Measurements from ENCODE around the gene FBXO30.

Gene FBXO30, protein sequence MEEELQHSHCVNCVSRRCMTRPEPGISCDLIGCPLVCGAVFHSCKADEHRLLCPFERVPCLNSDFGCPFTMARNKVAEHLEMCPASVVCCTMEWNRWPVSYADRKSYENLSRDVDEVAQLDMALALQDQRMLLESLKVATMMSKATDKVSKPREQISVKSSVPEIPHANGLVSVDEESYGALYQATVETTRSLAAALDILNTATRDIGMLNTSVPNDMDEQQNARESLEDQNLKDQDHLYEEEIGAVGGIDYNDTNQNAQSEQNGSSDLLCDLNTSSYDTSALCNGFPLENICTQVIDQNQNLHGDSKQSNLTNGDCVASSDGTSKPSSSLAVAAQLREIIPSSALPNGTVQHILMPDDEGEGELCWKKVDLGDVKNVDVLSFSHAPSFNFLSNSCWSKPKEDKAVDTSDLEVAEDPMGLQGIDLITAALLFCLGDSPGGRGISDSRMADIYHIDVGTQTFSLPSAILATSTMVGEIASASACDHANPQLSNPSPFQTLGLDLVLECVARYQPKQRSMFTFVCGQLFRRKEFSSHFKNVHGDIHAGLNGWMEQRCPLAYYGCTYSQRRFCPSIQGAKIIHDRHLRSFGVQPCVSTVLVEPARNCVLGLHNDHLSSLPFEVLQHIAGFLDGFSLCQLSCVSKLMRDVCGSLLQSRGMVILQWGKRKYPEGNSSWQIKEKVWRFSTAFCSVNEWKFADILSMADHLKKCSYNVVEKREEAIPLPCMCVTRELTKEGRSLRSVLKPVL

DNA sequence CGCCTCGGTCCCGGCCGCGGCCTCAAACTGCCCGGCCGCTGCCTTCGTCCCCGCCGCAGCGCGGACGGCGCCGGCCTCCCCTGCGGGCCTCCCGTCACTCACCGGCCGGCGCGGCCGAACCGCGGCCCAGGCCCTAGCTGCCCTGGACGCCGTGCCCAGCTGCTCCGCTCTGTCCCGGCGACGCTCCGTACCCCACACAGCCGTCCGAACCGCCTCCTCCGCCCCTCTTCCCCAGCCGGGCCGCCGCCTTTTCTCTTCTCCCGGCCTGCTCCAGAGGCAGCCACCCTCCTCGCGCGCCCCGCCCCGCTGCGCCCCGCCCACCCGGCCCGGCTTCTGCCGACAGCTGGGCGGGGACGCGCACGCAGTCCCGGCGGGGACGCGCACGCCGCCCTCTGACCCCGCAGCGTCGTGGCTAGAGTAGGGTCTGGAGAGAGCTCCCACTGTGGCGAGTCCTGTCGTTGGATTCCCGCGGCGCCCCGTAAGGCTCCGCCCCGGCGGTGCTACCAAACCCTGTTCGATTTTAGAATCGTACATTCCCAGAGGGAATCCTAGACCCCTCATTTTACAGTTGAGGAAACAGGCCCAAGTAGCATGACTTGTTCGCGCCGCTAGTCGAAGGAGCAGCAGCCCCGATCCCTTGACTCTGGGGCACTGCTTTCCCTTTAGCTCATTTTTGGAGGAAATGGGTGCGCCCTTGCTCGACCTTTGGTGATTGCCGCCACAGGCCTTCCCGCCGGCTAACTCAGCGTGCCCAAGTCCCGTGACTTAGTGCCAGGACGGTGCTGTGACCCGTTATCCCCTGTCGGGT lies at the start of gene FBXO30:
Gene FBXO30, minus strand, starts transcription at position 295 of the 808 bp plus-strand sequence. CDS start 8,390 bp downstream, outside the sequence.
- H3K9me3 ChIP-seq (ENCODE audit: control insufficient read depth, low read length) = no peaks in the 10 kb centered on the region
- H3K27ac ChIP-seq = peak within 1 kb of the TSS; percentile 94
- H3K4me2 ChIP-seq (ENCODE audit: low read length) = peak within 1 kb of the TSS; percentile 99
- H3K9ac ChIP-seq = peak within 1 kb of the TSS; percentile 69
- H3K27me3 ChIP-seq (ENCODE audit: control insufficient read depth, insufficient read depth, low read length) = no peaks in the 10 kb centered on the region
- peaks cover 13% of the 10 kb centered on the region for H3K79me2 ChIP-seq
- TF ChIP-seq, protein P1, sequence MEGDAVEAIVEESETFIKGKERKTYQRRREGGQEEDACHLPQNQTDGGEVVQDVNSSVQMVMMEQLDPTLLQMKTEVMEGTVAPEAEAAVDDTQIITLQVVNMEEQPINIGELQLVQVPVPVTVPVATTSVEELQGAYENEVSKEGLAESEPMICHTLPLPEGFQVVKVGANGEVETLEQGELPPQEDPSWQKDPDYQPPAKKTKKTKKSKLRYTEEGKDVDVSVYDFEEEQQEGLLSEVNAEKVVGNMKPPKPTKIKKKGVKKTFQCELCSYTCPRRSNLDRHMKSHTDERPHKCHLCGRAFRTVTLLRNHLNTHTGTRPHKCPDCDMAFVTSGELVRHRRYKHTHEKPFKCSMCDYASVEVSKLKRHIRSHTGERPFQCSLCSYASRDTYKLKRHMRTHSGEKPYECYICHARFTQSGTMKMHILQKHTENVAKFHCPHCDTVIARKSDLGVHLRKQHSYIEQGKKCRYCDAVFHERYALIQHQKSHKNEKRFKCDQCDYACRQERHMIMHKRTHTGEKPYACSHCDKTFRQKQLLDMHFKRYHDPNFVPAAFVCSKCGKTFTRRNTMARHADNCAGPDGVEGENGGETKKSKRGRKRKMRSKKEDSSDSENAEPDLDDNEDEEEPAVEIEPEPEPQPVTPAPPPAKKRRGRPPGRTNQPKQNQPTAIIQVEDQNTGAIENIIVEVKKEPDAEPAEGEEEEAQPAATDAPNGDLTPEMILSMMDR (IDR thresholded peaks at IDR 0.05) = no peak
- H3K36me3 ChIP-seq (ENCODE audit: control insufficient read depth, insufficient read depth, low read length) = no peaks in the 10 kb centered on the region
- peaks cover 10% of the 10 kb centered on the region for H3K4me1 ChIP-seq
- H2AFZ ChIP-seq = peak within 1 kb of the TSS; percentile 93
- peak within 1 kb of the TSS; percentile 94 for H3K4me3 ChIP-seq (ENCODE audit: low read depth, low read length)

DNA sequence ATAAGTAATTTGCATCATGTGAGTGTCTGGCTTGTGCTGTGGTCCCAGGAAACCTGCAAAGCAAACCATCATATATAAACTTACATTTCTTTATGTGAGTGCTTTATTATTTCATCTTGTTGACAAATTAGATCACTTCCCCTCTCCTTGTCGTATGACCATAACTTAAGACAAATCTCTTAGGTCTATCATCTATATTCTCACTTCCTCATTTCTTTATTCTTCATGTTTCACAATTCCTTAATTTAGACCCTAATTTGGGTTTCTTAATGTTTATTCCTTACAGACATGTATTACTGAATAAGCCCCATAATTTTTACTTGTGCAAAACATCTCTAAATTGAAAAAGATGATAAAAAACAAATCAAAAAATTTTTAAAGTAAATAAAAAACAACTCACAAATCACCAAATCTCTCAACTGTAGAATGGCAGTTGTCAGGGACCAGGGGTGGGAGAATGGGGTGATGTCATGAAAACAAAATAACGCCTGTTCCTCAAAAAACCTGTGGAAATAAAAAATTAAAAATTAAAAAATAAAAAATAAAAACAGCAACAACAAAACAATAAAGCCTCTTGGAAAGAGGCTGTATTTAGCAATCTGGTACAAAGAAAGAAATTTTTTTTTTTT lies 49.5 kb upstream of the FBXO30 start:
- H3K79me2 ChIP-seq = no peaks in the 10 kb centered on the region
- H3K4me3 ChIP-seq (ENCODE audit: low read depth, low read length) = no peak overlapping the region
- no peaks in the 10 kb centered on the region for H3K36me3 ChIP-seq (ENCODE audit: control insufficient read depth, insufficient read depth, low read length)
- no peak overlapping the region for H3K9ac ChIP-seq
- H2AFZ ChIP-seq = no peak overlapping the region
- H3K27ac ChIP-seq = no peak overlapping the region
- TF ChIP-seq, protein P1 (IDR thresholded peaks at IDR 0.05) = no peak
- no peaks in the 10 kb centered on the region for H3K27me3 ChIP-seq (ENCODE audit: control insufficient read depth, insufficient read depth, low read length)
- H3K4me2 ChIP-seq (ENCODE audit: low read length) = no peak overlapping the region
- H3K9me3 ChIP-seq (ENCODE audit: control insufficient read depth, low read length) = no peaks in the 10 kb centered on the region
- no peaks in the 10 kb centered on the region for H3K4me1 ChIP-seq

DNA sequence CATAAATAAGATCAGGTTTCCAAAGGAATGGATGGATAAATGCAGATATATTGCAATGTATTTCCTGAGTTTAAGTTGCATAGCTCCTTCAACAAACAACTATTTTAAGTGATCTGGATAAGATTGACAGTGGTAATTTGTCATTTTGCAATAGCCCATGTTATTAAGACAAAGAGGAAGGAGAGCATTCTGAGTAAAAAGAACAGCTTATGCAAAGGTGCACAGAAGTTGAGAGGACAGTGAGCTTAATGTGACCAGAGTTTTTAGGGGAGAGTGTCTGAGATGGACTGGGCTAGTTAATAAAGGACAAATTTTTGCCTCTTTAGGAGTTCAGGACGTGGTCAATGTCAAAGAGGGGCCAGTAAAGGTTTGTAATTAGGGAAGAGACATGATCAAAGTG lies 48.8 kb upstream of the FBXO30 start:
- H3K79me2 ChIP-seq = no peaks in the 10 kb centered on the region

DNA sequence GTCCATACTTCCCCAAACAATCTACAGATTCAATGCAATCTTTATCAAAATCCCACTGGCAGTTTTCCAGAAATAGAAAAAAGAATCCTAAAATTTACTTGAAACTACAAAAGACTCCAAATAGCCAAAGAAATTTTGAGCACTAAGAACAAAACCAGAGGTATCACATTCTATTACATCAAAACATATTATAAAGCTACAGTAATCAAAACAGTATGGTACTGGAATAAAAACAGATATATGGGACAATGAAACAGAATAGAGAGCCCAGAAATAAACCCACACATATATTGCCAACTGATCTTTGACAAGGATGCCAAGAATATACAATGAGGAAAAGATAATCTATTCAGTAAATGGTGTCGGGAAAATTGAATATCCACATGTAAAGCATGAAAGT lies 46.0 kb upstream of the FBXO30 start:
- H3K4me1 ChIP-seq = no peaks in the 10 kb centered on the region
- H3K4me2 ChIP-seq (ENCODE audit: low read length) = no peak overlapping the region
- no peaks in the 10 kb centered on the region for H3K36me3 ChIP-seq (ENCODE audit: control insufficient read depth, insufficient read depth, low read length)
- no peak overlapping the region for H3K9ac ChIP-seq
- no peak overlapping the region for H3K27ac ChIP-seq
- H2AFZ ChIP-seq = no peak overlapping the region
- no peaks in the 10 kb centered on the region for H3K79me2 ChIP-seq
- no peak overlapping the region for H3K4me3 ChIP-seq (ENCODE audit: low read depth, low read length)
- H3K9me3 ChIP-seq (ENCODE audit: control insufficient read depth, low read length) = no peaks in the 10 kb centered on the region
- TF ChIP-seq, protein P1 (IDR thresholded peaks at IDR 0.05) = no peak
- no peaks in the 10 kb centered on the region for H3K27me3 ChIP-seq (ENCODE audit: control insufficient read depth, insufficient read depth, low read length)

More for the DNA sequence above, 48.8 kb upstream of the FBXO30 start:
- no peak overlapping the region for H3K4me2 ChIP-seq (ENCODE audit: low read length)
- no peak overlapping the region for H2AFZ ChIP-seq
- no peaks in the 10 kb centered on the region for H3K27me3 ChIP-seq (ENCODE audit: control insufficient read depth, insufficient read depth, low read length)
- H3K27ac ChIP-seq = no peak overlapping the region
- H3K4me1 ChIP-seq = no peaks in the 10 kb centered on the region
- H3K36me3 ChIP-seq (ENCODE audit: control insufficient read depth, insufficient read depth, low read length) = no peaks in the 10 kb centered on the region
- H3K9ac ChIP-seq = no peak overlapping the region
- no peaks in the 10 kb centered on the region for H3K9me3 ChIP-seq (ENCODE audit: control insufficient read depth, low read length)
- TF ChIP-seq, protein P1 (IDR thresholded peaks at IDR 0.05) = no peak
- no peak overlapping the region for H3K4me3 ChIP-seq (ENCODE audit: low read depth, low read length)

All from parathyroid adenoma (tissue), 2 donors.